Measurements from ENCODE around the gene IVD.

Gene IVD

DNA sequence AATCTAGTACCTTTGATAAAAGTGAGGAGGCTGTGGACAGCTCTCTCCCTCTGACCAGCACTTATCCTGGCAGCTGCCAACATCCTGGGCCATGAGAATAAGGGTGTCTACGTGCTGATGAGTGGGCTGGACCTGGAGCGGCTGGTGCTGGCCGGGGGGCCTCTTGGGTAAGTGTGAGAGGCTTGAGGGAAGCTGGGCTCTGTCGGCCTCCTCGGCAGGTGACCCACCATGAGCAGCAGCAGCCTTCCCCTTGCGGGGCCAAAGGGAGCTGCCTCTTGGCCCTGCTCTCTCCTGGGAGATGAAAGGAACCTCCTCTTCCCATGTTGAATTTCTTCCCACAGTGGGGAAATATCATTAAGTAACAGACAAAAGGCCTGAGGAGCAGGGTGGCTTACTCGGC is 9.2 kb downstream of the IVD start:
- no peak for DNase-seq (ENCODE audit: low read depth)

DNA sequence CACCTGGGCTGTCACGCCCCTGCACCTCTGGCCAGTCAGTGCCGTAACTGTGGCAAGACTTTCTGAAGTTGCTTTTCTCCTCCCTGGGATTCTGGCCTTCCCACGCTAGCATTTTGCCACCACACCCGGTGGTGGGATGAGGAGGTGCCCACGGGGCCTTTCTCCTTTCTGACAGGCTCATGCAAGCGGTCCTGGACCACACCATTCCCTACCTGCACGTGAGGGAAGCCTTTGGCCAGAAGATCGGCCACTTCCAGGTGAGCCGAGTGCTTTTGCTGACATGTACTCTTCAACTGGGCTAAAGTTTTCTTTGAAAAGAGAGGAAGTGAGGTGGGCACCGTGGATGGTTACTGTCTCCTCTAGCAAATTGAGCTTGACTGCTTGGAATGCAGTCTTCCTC is 9.6 kb downstream of the IVD start:
- DNase-seq (ENCODE audit: low read depth), result no peak

GRCh38 chr15:40416056-40416455 is 10.5 kb downstream of the IVD start:
- DNase-seq (ENCODE audit: low read depth), result no peak

GRCh38 chr15:40418126-40418525 is 12.5 kb downstream of the IVD start:
- DNase-seq (ENCODE audit: low read depth), result no peak

DNA sequence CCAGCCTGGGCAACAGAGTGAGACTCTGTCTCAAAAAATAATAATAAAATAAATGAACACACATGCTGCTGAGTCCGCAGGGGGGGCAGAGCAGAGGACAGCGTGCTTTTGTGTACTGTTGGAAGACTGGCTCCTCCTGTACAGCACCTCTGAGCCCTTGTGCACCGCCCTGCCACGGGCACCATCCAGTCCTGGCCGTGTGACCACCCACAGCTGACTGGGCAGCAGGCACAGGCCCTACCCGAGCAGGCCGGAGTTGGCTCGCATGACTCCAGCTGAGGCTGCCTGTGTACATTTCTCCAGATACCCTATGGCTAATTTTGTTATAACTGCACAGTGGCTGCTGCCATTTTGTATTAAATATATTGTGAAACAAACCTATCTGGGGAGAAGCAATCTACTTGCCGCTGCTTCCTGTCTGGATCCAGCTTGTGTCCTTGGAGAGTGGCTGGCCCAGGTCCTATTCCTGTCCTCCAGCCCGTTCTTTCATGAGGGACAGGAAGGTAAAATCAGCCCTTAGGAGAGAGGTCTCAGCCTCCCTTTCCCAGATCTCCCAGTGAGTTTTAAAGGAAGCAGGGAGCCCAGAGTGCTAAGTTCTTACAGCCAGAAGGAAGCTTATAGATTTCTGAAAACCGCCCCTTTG is 14.6 kb downstream of the IVD start:
- DNase-seq (ENCODE audit: low read depth), result no peak

- no peak for DNase-seq (ENCODE audit: low read depth)
Observed at GRCh38 chr15:40420793-40421192, 15.2 kb downstream of the IVD start.

DNA sequence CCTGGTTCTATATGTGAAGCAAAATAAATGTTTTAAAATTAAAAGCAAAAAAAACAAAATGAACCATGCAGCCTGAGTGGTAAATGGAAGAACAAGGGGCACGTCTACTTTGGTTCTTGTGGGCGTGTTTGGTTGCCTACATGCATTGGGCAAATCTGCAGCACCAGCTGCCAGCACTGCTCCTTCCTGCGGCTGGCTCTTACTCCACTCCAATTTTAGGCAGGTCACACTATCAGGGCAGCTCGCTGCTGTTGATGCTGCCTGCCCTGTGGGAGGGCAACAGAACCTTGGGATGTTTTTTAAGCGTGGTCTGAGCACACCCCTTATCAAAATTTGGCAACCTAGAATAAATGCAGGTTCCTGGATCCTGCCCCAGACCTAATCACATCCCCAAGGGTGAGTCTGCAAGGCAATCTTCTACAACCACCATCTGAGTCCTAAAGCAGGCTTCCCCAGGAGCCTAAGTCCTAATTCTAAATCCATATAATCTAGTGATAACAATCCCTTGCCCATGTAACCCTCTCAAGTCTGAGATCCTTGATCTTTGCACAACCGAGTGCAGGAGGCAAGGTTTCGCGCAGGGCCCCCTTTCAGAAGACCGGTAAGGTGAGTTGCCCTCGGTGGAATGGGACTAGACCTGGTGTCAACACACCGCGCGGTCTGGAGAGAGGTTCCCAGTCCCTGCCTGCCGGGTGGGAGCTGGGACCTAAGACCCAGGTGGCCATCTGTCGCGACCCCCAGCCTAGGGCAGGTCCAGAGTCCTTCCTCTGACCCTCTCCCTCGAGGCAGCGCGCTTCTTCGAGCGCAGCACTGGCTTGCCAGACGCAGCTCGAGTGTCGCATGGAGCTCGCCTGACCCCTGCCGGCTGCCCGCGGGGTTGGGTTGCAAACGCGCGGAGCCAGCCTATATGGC is 15.9 kb downstream of the IVD start:
- DNase-seq (ENCODE audit: low read depth), result peak; percentile 71

DNA sequence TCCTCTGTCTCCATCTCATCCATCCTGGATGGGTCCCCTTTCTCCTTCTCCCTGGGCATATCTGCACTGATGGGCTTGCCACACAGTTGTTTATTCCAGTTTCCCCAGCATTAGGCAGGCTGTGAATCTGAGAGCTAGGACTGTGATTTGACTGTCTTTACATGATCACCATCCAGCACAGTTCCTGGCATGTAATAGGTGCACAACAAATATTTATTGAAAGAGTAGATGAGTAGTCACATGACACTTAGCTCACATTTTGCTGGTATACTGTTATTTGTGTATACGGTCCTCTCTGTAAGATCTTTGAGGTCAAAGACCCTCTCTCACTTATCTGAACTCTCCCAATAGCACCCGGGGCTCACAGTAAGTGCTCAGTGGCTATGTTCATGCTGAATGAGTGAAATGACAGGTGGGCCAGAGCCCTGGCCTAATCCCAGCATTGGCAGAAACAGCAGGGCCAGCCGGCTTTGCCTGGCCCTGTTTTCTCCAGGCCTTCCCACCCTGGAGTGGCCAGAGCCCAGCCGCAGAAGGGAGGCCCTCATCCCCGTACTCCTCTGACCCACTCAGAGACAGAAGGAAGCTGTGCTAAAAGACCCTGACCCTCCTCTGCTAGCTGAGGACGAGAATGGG is 19.0 kb downstream of the IVD start:
- DNase-seq (ENCODE audit: low read depth), result no peak

- no peak for DNase-seq (ENCODE audit: low read depth)
Observed at GRCh38 chr15:40425681-40426080, 20.1 kb downstream of the IVD start.

DNA sequence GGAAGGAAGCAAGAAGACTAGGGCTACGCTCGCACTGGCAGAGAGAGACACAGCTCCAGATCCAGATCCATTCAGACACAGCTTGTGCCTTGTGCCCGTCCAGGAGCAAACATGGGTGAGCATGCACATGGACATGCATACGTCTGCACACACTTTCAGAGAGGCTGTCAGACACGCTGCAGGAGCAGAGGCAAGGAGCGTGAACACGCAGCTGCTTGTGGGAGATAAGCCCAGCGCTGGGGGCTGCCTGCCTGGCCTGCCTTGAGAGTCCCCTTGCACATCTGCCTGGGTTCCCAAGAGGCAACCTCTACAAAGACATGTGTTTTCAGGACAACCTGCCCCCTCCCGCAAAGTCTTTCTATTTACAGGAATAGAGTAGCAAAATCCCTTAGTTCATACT is 21.6 kb downstream of the IVD start:
- DNase-seq (ENCODE audit: low read depth), result no peak

DNA sequence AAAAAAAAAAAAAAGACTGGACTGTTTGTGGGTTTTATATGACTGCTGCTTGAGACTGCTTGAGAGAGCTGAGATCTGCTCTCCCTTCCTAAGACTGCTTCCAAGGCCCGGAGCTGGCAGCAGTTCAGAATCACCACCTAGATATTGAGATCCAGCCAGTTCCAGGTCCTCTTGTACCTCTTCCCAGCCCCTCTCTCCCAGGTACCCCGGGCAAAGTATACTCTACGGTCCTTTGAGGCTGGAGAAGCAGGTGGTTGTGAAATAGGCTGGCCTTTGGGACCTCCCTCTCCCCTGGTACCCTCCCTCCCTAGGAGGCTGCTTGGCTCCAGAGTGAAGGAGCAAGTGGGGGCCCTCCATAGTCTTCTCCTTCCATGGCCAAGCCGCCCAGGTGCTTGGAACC is 22.6 kb downstream of the IVD start:
- no peak for DNase-seq (ENCODE audit: low read depth)

DNA sequence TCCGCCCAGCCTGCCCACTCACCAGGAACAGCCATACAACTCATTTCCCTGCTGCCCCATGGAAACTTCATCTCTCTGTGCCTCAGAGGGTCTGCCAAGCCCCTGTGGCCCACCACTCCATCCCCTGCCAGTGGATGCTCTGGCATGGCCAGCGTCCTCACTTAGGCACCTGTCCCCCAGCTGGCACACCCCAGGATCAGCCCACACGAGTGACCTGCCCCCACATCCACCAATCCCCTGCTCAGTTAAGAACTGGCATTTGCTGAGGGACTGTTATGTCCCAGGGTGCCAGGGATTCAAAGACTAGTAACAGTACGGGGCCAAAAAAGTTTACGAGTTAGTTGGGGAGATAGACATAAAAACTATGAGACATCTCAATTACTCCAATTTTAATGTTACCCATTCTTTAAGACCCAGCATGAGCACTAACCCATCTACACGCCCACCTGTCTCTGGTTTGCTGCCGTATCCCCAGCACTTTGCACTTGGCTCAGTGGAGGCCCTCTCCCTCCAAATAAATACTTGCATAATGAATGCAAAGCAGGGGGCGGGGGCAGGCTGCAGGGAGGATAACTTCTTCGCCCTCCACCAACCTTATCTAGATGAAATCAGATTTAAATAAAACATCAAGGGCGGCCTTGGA is 23.6 kb downstream of the IVD start:
- no peak for DNase-seq (ENCODE audit: low read depth)

DNA sequence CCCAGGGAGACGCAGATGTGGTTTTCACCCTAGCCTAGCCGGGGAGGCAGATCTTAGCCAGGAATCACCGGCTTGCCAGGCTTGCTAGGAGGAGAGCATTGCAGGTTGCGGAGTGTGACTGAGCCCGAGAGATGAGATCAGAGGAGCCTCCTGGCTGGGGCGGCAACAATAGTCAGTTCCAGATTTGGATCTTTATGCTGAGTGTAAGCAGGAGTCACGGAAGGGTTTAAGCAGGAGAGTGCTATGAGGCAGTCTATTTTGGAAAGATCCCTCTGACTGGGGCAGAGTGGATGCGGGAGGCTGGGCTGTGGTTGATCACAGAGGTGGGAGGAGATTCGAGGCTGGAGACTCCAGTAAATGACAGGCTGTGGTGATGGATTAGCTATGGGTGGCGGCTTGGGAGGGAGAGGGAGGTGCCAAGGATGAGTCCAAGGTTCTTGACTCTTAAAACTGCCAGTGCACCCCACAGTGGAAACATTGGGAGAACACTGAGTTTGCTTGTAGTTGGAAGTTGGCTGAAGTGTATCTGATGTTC is 24.7 kb downstream of the IVD start:
- no peak for DNase-seq (ENCODE audit: low read depth)

GRCh38 chr15:40435023-40435709 is 29.6 kb downstream of the IVD start:
- no peak for DNase-seq (ENCODE audit: low read depth)

DNA sequence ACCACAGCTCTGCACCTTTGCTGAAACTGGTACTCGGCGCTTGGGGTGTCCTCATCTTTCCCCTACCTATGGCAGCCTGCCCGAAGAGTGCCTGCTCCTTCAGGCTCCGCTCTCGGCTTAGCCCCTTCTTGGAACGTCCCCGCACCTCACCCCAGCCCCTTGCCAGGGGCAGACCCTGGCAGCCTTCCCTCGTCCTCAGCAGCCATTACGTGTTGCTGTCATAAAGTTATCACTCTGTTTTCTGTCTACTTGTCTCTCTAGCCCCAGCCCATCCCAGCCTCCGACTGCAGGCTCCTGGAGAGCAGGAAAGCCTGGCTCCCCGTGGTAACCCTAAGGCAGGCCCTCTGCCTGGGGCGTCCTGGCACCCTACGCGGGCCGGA is 30.1 kb downstream of the IVD start:
- DNase-seq (ENCODE audit: low read depth), result no peak

- no peak for DNase-seq (ENCODE audit: low read depth)
Observed at GRCh38 chr15:40436116-40436891, 30.7 kb downstream of the IVD start.

GRCh38 chr15:40436892-40437751 is 31.5 kb downstream of the IVD start:
- no peak for DNase-seq (ENCODE audit: low read depth)

DNA sequence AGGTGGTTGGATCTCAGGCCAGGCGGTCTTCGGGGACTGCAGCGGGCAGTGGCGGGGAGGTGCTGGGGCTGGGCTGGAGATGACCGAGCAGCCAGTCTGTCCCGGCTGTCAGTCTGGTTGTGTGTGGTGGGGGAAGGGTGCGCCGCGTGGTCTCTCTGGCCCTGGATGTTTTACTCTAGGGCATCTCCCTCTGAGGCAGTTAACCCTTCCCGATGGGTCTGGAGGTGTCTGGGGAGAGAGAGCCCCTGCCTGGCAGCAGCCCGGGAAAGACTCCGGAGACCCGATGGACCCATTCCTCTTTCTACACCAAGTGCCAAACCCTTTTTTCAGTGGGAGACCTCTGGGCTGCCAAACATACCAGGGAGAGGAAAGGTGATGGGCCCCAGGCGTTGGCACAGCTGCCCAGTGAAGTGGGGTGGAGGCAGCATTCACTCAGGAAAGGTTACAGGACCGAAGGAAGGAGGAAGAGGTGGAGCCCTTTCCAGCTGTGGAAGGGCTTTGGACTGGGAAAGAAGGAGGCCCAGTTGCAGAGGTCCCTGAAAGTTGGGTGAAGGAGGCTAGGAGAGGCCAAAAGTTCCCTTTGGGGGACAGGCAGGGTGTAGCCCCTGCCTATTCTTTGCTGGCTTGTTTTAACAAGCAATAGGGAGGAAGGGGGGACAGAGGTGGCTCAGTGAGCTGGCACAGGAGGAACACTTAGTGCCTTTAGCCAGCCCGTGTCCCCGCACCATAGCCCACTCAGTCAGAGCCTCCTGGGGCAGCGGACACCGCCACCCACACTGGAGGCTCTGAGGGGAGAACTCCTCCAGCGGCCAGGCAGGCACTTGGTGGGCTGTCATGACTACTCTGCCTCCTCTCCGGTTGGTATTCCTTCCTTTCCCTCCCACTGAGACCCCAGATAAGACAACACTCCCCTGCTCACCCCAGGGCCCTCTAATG is 32.4 kb downstream of the IVD start:
- no peak for DNase-seq (ENCODE audit: low read depth)

GRCh38 chr15:40438712-40439111 is 33.1 kb downstream of the IVD start:
- no peak for DNase-seq (ENCODE audit: low read depth)

All from T follicular helper cell (primary cell).